CD4-positive, alpha-beta T cell treated with Interleukin-17A for 1 hour (primary cell): ENCODE measurements around the gene PPL.

Source experiments
- DNase-seq: peaks from one replicate; pipeline ENCODE4 v3.0.0-alpha.2; 2020

PPL gene

DNA sequence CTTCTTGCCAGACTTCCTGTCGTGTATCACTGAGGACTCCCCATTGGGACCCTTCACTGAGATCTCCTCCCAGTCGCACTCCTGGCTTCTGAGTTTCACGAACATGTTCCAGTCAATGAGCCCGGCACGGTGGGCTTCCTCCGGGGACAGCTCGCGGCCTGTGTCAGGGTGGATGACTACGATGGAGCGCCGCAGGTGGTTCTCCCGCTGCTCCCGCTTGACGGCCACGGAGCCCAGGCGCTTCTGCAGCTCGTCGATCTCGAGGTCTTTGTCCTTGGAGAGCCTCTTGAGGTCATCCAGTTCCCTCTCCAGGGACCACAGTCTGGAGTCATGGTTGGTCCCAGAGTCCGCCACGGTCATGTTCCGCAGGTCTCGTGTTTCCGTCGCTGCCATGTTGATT lies 53.4 kb downstream of the PPL start:
- no peak for DNase-seq

DNA sequence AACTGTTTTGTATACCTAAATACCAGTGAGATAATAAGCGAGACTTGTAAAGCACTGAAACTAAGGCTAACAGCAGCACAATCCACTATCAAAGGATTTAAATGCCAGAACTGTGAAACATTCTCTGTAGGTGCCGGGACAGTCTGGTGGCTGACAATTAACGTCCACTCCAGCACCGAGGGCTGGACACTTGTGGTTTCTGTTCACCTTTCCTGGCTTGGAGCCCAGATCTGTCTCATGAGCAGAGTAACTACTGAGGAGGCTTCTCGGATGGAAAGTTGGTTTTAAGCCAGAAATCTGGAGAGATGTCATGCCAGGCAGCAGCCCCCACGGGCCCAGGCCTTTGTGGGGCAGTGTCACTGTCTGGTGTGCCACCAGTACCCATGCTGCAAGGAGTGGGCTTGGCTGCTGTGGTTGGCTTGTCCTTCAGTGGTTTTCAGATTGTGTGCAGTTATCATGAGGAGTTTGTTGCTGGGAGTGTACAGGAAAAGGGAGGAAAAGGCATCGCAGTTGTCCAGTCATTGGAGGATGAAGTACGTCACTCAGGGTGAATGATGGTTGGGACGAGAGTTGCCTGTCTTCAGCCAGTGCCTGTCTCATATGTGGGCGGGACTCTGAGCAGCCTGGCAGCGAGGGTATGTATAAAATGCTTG lies 54.2 kb downstream of the PPL start:
- DNase-seq = no peak

- no peak for DNase-seq
Observed at GRCh38 chr16:4882000-4882632, 54.8 kb downstream of the PPL start.

DNA sequence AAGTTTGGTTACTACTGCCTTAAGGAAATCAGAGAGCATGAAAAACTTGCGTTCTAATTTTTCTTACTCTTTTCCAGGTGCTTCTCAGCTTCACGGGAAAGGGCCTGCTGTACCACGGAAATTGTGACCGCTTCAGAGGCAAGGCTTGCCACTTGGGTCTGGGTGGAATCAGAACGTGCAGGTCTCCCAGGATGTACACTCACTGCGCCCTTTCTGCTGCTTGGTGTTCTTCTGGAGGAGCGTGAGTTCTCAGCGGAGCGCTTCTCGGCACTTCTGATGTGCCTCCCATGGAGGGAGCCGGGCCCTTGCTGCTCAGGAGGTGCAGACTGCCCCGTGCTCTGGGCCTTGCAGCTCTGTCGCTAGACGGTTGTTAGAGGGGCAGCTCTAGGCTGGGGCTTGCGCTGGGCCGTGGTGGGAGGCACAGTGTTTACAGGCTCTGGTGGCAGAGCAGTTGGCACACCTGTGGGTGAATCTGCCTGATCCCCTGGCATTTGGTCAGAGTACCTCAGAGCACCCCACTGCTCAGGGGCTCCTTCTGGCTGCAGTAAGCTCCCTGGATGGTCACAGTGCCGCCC lies 56.9 kb downstream of the PPL start:
- no peak for DNase-seq

DNA sequence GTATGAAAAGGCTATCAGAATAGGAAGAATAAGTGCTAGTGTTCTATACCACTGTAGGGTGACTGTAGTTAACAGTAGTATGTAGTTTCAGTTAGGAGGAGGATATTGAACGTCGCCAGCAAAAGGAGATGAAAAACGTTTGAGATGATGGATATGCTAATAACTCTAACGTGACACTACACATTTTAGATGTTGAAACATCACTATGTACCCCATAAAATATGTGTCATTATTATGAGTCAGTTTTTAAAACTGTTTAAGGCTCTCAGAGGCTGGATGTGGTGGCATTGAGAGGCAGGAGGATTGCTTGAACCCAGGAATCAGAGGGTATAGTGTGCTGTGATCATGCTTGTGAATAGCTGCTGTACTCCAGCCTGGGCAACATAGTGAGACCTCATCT lies 57.9 kb downstream of the PPL start:
- DNase-seq = no peak

- no peak for DNase-seq
Observed at GRCh38 chr16:4877380-4877685, 59.6 kb downstream of the PPL start.

DNA sequence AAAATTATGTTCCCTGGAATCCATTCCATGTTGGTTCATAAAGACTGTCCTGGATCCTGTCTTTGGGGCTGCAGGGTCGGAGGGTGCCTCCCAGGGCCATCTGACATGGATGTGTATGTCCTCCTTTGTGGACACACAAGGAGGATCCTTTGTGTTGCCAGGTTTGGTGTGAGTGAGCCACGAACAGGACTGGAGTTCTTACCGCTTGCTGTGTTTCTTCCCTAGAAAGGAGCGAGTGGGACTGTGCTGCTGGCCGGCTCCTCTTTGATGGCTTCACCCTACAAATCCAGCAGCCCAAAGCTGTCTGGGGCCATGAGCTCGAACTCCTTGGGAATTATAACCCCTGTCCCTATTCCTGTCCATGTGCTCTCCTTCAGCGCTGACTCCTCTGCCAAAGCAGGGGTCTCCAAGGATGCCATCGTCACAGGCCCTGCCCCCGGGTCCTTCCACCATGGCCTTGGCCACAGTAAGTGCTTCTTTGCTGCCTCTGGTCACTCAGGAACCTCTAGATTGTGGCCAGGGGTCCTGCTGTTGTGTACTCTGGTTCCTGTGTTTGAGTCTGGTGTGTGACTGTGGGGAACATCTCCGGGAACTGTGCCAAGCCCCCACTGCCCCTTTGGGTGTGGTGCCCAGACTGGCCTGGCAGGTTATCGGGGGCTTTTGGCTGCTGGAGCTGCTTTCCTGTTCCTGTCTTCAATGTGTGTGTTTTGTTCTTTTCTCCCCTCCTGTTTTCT lies 60.1 kb downstream of the PPL start:
- no peak for DNase-seq

DNA sequence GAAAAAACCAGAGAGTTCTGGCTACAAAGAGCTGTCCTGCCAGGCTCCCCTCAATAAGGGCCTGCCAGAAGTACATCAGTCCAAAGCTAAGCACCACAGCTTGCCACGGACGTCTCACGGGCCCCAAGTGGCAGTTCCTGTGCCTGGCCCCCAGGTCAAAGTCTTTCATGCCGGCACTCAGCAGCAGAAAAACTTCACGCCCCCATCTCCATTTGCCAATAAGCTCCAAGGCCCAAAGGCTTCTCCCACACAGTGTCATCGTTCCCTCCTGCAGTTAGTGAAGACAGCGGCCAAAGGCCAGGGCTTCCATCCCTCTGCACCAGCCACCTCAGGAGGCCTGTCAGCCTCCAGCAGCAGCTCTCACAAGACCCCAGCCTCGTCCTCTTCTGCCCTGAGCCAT lies 62.3 kb downstream of the PPL start:
- DNase-seq = no peak

GRCh38 chr16:4873091-4873490 lies 63.9 kb downstream of the PPL start:
- no peak for DNase-seq

- DNase-seq = no peak
Observed at GRCh38 chr16:4871071-4871470, 65.9 kb downstream of the PPL start.

GRCh38 chr16:4870138-4870671 lies 66.7 kb downstream of the PPL start:
- DNase-seq = no peak

GRCh38 chr16:4869147-4869805 lies 67.7 kb downstream of the PPL start:
- DNase-seq = no peak

GRCh38 chr16:4868535-4868934 lies 68.4 kb downstream of the PPL start:
- DNase-seq = no peak

DNA sequence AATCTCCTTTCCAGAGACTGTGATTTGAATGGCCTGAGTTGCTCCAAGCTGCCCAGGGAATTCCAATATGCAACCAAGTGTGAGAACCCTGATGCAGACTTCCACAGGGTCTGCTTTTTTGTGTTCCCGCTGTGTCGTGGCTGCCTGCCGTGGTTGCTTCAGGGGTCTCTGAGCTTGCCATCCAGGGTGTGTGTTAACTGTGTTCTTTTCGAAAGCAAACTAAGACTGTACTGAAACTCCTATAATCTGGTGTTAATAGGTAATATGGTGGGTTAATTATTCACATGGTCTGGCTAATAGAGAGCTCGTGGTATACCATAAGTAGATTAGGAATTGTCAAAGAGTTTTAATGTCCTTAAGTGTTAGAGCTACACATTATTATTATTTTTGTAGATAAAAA lies 68.9 kb downstream of the PPL start:
- no peak for DNase-seq

DNA sequence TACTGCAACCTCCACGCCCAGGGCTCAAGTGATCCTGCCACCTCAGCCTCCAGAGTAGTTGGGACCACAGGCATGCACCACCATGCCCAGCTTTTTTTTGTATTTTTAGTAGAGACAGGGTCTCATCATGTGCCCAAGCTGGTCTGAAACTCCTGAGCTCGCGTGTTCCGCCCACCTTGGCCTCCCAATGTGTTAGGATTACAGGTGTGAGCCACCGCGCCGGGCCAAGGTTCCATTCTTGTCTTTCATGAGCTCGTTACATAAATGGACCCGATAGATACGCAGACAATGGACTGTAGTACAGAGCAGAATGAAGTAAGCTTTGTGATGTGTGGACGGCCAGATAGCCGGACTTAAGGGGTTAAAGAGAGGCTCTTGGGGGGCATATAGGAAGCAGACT lies 70.4 kb downstream of the PPL start:
- no peak for DNase-seq

GRCh38 chr16:4865231-4865860 lies 71.6 kb downstream of the PPL start:
- no peak for DNase-seq

DNA sequence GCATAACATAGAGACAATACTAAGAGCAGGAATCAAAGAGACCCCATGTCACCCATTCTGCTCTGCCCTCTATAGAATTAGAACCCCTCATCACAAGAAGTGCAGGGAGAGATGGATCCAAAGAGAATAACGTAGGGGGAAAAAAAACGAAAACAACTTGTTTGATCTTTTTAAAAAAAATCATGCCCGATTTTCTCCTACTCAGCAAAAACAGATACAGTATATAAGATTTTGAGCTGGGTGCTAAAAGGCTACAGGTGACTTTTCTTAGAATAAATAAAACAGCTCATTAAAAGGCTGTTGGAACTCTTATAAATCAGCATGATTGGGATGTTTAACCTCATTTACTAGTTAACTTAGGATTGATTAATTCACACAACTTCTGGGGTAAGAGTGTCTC lies 72.2 kb downstream of the PPL start:
- no peak for DNase-seq

DNA sequence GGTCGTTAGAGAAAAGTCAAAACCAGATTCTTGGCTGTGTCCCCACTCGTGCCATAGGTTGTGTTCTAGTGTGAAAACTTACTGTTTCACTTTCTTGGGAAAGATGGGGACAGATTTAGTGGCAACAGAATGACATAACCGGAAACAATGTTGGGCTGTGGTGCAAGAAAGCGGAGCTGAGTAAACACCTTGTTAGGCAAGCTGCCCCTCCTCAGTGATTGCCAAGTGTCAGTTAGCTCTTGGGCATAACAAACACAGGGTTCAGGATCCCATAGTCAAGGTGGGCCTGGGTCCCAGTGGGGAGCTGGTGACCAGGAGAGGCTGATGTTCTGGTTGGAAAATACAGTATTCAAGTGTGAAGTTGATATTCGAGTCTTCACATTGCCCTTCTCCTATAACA lies 74.3 kb downstream of the PPL start:
- DNase-seq = no peak

GRCh38 chr16:4860727-4861342 lies 76.1 kb downstream of the PPL start:
- no peak for DNase-seq

DNA sequence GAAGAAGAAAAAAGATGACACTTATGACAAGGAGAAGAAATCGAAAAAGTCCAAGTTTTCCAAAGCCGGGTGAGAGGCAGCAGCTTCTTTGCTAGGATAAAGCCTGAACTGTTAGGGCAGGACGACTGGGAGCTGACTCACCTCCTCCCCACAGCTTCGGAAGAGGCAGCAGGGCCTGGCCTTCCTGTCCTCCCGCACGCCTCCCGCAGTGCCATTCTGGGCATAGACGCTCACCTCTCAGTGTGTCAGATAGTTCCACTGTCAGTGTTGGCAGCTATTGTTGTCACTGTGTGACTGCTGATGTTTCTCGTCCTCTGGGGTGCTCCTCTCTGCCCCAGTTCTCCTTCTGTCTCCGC lies 77.1 kb downstream of the PPL start:
- DNase-seq = no peak

DNA sequence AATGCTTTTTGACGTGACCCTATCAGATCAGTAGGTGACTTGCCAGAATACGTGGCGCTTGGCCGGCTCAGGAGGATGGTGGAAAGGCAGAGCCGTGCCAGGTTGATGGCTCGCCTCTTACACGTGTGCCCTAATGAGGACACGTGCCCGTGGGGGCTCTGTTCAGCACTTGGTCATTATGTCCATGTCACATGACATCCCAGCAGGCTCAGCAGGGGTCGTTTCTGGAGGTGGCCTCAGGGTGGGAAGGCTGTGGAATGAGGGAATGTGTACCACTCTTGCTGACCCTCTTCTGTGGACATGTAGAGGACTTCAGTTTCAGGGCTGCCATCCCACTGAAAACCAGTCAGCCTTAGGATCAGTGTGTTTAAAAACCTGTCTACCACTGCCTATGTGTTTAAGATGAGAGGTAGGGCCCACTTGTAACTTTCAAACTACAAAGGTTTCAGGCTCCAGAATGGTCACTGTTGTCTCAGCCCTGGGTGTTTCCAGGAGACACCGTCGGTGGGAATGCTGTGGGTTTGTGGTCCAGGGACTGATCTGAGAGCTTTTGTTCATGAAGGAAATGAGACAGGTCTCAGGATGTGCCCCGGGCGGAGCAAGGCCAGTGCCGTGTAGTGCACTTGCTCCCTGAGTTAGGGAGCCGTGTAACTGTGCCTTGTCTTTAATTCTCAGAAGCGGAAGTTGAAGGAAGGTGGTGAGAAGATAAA lies 77.6 kb downstream of the PPL start:
- no peak for DNase-seq

- DNase-seq = no peak
Observed at GRCh38 chr16:4855804-4856203, 81.1 kb downstream of the PPL start.
